HL-60 (cell line): ENCODE measurements around the gene GP9.

Experiments used
- POLR2AphosphoS5 ChIP-seq: IDR thresholded peaks from 2 replicates; pipeline ENCODE4 v1.6.1; 2012; ENCODE audit warnings: low read depth
- TF ChIP-seq, protein P1 (sequence below): IDR thresholded peaks from one replicate; pipeline ENCODE4 v1.5.1; 2011; ENCODE audit warnings: low read length, control low read depth, inconsistent platforms; ENCODE audit not compliant: insufficient read depth

DNA sequence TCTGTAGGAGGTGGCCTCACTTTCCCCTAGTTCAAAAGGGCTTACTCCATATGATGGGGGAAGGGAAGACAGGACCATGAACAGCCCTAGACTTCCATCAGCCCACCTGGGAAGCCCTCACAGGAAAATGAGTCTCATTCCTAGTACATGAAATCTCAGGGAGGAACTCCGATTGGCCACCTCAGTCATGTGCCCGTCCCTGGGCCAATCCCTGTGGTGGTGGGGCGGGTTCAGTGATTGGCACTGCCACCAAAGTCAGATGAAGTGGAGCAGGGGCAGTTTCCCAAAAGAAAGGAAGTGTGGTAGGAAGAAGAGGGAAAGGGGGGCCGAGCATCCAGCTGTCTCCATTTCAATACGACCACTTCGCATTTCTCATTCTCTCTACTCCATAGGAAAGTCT is 25.9 kb upstream of the GP9 start:
- TF ChIP-seq, protein P1, sequence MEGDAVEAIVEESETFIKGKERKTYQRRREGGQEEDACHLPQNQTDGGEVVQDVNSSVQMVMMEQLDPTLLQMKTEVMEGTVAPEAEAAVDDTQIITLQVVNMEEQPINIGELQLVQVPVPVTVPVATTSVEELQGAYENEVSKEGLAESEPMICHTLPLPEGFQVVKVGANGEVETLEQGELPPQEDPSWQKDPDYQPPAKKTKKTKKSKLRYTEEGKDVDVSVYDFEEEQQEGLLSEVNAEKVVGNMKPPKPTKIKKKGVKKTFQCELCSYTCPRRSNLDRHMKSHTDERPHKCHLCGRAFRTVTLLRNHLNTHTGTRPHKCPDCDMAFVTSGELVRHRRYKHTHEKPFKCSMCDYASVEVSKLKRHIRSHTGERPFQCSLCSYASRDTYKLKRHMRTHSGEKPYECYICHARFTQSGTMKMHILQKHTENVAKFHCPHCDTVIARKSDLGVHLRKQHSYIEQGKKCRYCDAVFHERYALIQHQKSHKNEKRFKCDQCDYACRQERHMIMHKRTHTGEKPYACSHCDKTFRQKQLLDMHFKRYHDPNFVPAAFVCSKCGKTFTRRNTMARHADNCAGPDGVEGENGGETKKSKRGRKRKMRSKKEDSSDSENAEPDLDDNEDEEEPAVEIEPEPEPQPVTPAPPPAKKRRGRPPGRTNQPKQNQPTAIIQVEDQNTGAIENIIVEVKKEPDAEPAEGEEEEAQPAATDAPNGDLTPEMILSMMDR: no peak
- no peak for TF ChIP-seq POLR2AphosphoS5
